ENCODE data around the gene BRAF. TPM values are rescaled to one million over a fixed set of nuclear protein-coding genes. Genes with fewer than 3 reads are reported as not detected.

Gene BRAF
- total RNA-seq, 2 experiments from 2014 or later, result 49.9 to 57.8 TPM

GRCh38 chr7:140704205-140704604 lies 220.5 kb downstream of the BRAF start:
- H3K4me1 ChIP-seq (ENCODE audit: insufficient read depth, low read length), result peaks cover 6% of the 10 kb centered on the region
- ChIA-PET POLR2A (no interaction called here), CTCF (no interaction called here)
- H3K9me3 Mint-ChIP-seq, result no peaks in the 10 kb centered on the region
- H3K4me1 Mint-ChIP-seq (ENCODE audit: low read depth), result peaks cover 7% of the 10 kb centered on the region
- no peaks in the 10 kb centered on the region for H3K9me3 ChIP-seq (ENCODE audit: control insufficient read depth in 1 of 2, insufficient read depth in 1 of 2, low read length in 2 of 2)
- H3K36me3 Mint-ChIP-seq (ENCODE audit: low read depth), result peaks cover 45% of the 10 kb centered on the region
- no peak overlapping the region for H3K27ac ChIP-seq (ENCODE audit: low read depth in 1 of 2, low read length in 2 of 2)
- DNase-seq (no peak), ATAC-seq (ENCODE audit: poor library complexity) (no peak)
- no peaks in the 10 kb centered on the region for H3K27me3 ChIP-seq (ENCODE audit: control insufficient read depth in 1 of 2, insufficient read depth in 2 of 2, low read length in 2 of 2)
- intact Hi-C loops (cut with DNase I, micrococcal nuclease), result no loop called here
- TF ChIP-seq CTCF (IDR thresholded peaks at IDR 0.05), result no peak
- peak overlapping the region; percentile 1 for H3K27ac Mint-ChIP-seq
- peaks cover 30% of the 10 kb centered on the region for H3K36me3 ChIP-seq (ENCODE audit: insufficient read depth, low read length)
- H3K27me3 Mint-ChIP-seq, result no peaks in the 10 kb centered on the region
- no peak overlapping the region for H3K4me3 ChIP-seq (ENCODE audit: low read length)
- H3K4me3 Mint-ChIP-seq, result no peak overlapping the region

- Histone ChIP-seq H3K4me3 (ENCODE audit: low read length) (no peak overlapping the region), H3K27me3 (ENCODE audit: control insufficient read depth in 1 of 2, insufficient read depth in 2 of 2, low read length in 2 of 2) (no peaks in the 10 kb centered on the region), H3K4me1 (ENCODE audit: insufficient read depth, low read length) (peaks cover 17% of the 10 kb centered on the region), H3K36me3 (ENCODE audit: insufficient read depth, low read length) (peaks cover 30% of the 10 kb centered on the region), H3K27ac (ENCODE audit: low read depth in 1 of 2, low read length in 2 of 2) (no peak overlapping the region), H3K9me3 (ENCODE audit: control insufficient read depth in 1 of 2, insufficient read depth in 1 of 2, low read length in 2 of 2) (no peaks in the 10 kb centered on the region)
- H3K4me3 Mint-ChIP-seq, result no peak overlapping the region
- ChIA-PET POLR2A (interaction anchor here (1.0 kb wide), 1 partner anchor 13 kb away, joined by 4 read pairs; no protein-coding TSS in a partner anchor), CTCF (no interaction called here)
- TF ChIP-seq CTCF (IDR thresholded peaks at IDR 0.05), result no peak
- DNase-seq (no peak), ATAC-seq (ENCODE audit: poor library complexity) (no peak)
- H3K36me3 Mint-ChIP-seq (ENCODE audit: low read depth), result peaks cover 45% of the 10 kb centered on the region
- no peaks in the 10 kb centered on the region for H3K27me3 Mint-ChIP-seq
- peak overlapping the region; percentile 17 for H3K27ac Mint-ChIP-seq
- intact Hi-C loops (cut with DNase I, micrococcal nuclease), result no loop called here
- H3K4me1 Mint-ChIP-seq (ENCODE audit: low read depth), result peaks cover 16% of the 10 kb centered on the region
- H3K9me3 Mint-ChIP-seq, result no peaks in the 10 kb centered on the region
Measured at GRCh38 chr7:140702774-140703173, 222.0 kb downstream of the BRAF start.

GRCh38 chr7:140698477-140698876 lies 226.3 kb downstream of the BRAF start:
- Mint-ChIP-seq H3K36me3 (ENCODE audit: low read depth) (peaks cover 27% of the 10 kb centered on the region), H3K9me3 (no peaks in the 10 kb centered on the region), H3K4me1 (ENCODE audit: low read depth) (peaks cover 38% of the 10 kb centered on the region), H3K27ac (peak overlapping the region; percentile 100), H3K4me3 (peak overlapping the region; percentile 100), H3K27me3 (no peaks in the 10 kb centered on the region)
- no peak for ATAC-seq (ENCODE audit: poor library complexity)
- TF ChIP-seq CTCF (IDR thresholded peaks at IDR 0.05), result no peak
- intact Hi-C loops (cut with DNase I, micrococcal nuclease), result loop anchor here in 1 of 2 experiments (5.0 to 10.0 kb wide), 3 partner anchors 224 to 1036 kb away; partner anchors contain the start of genes BRAF, KDM7A and SSBP1
- Histone ChIP-seq H3K36me3 (ENCODE audit: insufficient read depth, low read length) (peaks cover 10% of the 10 kb centered on the region), H3K4me1 (ENCODE audit: insufficient read depth, low read length) (peaks cover 33% of the 10 kb centered on the region), H3K27ac (ENCODE audit: low read depth in 1 of 2, low read length in 2 of 2) (no peak overlapping the region), H3K9me3 (ENCODE audit: control insufficient read depth in 1 of 2, insufficient read depth in 1 of 2, low read length in 2 of 2) (no peaks in the 10 kb centered on the region), H3K27me3 (ENCODE audit: control insufficient read depth in 1 of 2, insufficient read depth in 2 of 2, low read length in 2 of 2) (no peaks in the 10 kb centered on the region), H3K4me3 (ENCODE audit: low read length) (no peak overlapping the region)
- no peak for DNase-seq
- ChIA-PET CTCF (no interaction called here), POLR2A (interaction anchor here (1.9 kb wide), 1 partner anchor 24 kb away, joined by 7 read pairs; no protein-coding TSS in a partner anchor)

Measured in CD4-positive, alpha-beta T cell (primary cell).